Endometrium (tissue), 2 donors: ENCODE measurements around the gene SLC39A3.

Experiments
- FAIRE-seq: peaks from 2 replicates; lab custom pipeline; 2012; peaks lifted over from hg19 to GRCh38; lab: Jason Lieb, UNC
- donor health status: control.
- donor health status: control.

SLC39A3 gene

GRCh38 chr19:2768365-2769132 lies 28.7 kb upstream of the SLC39A3 start:
- no peak for FAIRE-seq

- FAIRE-seq: no peak
Observed at GRCh38 chr19:2767688-2768087, 27.9 kb upstream of the SLC39A3 start.

- FAIRE-seq: no peak
Observed at GRCh38 chr19:2766594-2767372, 27.0 kb upstream of the SLC39A3 start.

GRCh38 chr19:2765376-2765775 lies 25.6 kb upstream of the SLC39A3 start:
- no peak for FAIRE-seq

- no peak for FAIRE-seq
Observed at GRCh38 chr19:2764945-2765344, 25.1 kb upstream of the SLC39A3 start.

GRCh38 chr19:2763687-2764086 lies 23.9 kb upstream of the SLC39A3 start:
- no peak for FAIRE-seq

GRCh38 chr19:2762783-2763496 lies 23.1 kb upstream of the SLC39A3 start:
- FAIRE-seq: no peak

- no peak for FAIRE-seq
Observed at GRCh38 chr19:2761876-2762782, 22.3 kb upstream of the SLC39A3 start.

- FAIRE-seq: no peak
Observed at GRCh38 chr19:2761309-2761677, 21.5 kb upstream of the SLC39A3 start.

GRCh38 chr19:2759965-2760364 lies 20.1 kb upstream of the SLC39A3 start:
- no peak for FAIRE-seq

GRCh38 chr19:2759362-2759761 lies 19.5 kb upstream of the SLC39A3 start:
- FAIRE-seq: no peak

GRCh38 chr19:2758601-2759313 lies 18.9 kb upstream of the SLC39A3 start:
- no peak for FAIRE-seq

GRCh38 chr19:2756921-2757881 lies 17.4 kb upstream of the SLC39A3 start:
- FAIRE-seq: no peak

- FAIRE-seq: no peak
Observed at GRCh38 chr19:2756477-2756876, 16.7 kb upstream of the SLC39A3 start.

GRCh38 chr19:2755811-2756210 lies 16.0 kb upstream of the SLC39A3 start:
- FAIRE-seq: no peak

GRCh38 chr19:2755448-2755705 lies 15.6 kb upstream of the SLC39A3 start:
- no peak for FAIRE-seq

GRCh38 chr19:2754659-2755447 lies 15.0 kb upstream of the SLC39A3 start:
- no peak for FAIRE-seq

GRCh38 chr19:2751438-2751830 lies 11.6 kb upstream of the SLC39A3 start:
- FAIRE-seq: no peak

GRCh38 chr19:2750808-2751437 lies 11.1 kb upstream of the SLC39A3 start:
- no peak for FAIRE-seq
